CD14-positive monocyte (primary cell): ENCODE results near the gene CRY2. TPM values are rescaled to one million over a fixed set of nuclear protein-coding genes. Genes with fewer than 3 reads are reported as not detected.

Experiments
- DNase-seq, 3 donors: peaks; one replicate each; pipeline ENCODE4 v3.0.0-alpha.2; 2011 to 2022
- H2AFZ ChIP-seq: 2 replicates; pipeline ENCODE4 v1.6.0; 2012; ENCODE audit warnings: mild to moderate bottlenecking, low read depth, low read length, inconsistent platforms; ENCODE audit not compliant: insufficient read depth, poor library complexity, severe bottlenecking
- H3K27ac ChIP-seq, 2 donors: 1 replicate in 1 of 2; 2 replicates in 1 of 2; pipeline ENCODE4 v1.5.1; 2012 to 2013; ENCODE audit warnings: low read length in 2 of 2, control low read depth in 1 of 2, inconsistent platforms in 1 of 2, low read depth in 1 of 2, mild to moderate bottlenecking in 1 of 2
- H3K27me3 ChIP-seq, 2 donors: one replicate each; pipeline versions ENCODE4 v1.6.0 to v1.6.1; 2011 to 2013; ENCODE audit warnings: low read length in 2 of 2; ENCODE audit not compliant: control insufficient read depth in 2 of 2, insufficient read depth in 2 of 2
- H3K36me3 ChIP-seq, 2 donors: replicated peaks in 1 of 2; 1 replicate in 1 of 2; 2 replicates in 1 of 2; pipeline versions ENCODE4 v1.5.1 to v1.6.1; 2012 to 2013; ENCODE audit warnings: low read length in 2 of 2, control low read depth in 1 of 2, inconsistent platforms in 1 of 2, mild to moderate bottlenecking in 1 of 2; ENCODE audit not compliant: insufficient read depth in 2 of 2, control insufficient read depth in 1 of 2
- H3K4me1 ChIP-seq, 2 donors: 1 replicate in 1 of 2; 2 replicates in 1 of 2; pipeline versions ENCODE4 v1.5.1 to v1.6.1; 2012 to 2013; ENCODE audit warnings: low read length in 2 of 2, control low read depth in 1 of 2, inconsistent platforms in 1 of 2, mild to moderate bottlenecking in 1 of 2, moderate library complexity in 1 of 2; ENCODE audit not compliant: insufficient read depth in 2 of 2, control insufficient read depth in 1 of 2
- H3K4me2 ChIP-seq: replicated peaks from 2 replicates; pipeline ENCODE3; 2012; ENCODE audit warnings: low read length, moderate library complexity, mild to moderate bottlenecking; ENCODE audit not compliant: poor library complexity, severe bottlenecking; ENCODE audit errors: extremely low read depth
- H3K4me3 ChIP-seq, 3 experiments: fragments of 200-600 bp in 1 of 3; sonication (generic) in 1 of 3; replicated peaks in 1 of 3; 1 replicate in 2 of 3; 2 replicates in 1 of 3; pipeline ENCODE4 v1.5.1; 2011 to 2013; ENCODE audit warnings: low read length in 3 of 3, mild to moderate bottlenecking in 3 of 3, control low read depth in 2 of 3, low read depth in 2 of 3, inconsistent platforms in 1 of 3, moderate library complexity in 1 of 3
- H3K79me2 ChIP-seq: 2 replicates; pipeline ENCODE4 v1.6.0; 2012; ENCODE audit warnings: mild to moderate bottlenecking, control low read depth, inconsistent platforms, low read length, moderate library complexity; ENCODE audit not compliant: insufficient read depth
- H3K9ac ChIP-seq: 2 replicates; pipeline ENCODE4 v1.6.0; 2017; ENCODE audit warnings: low read length, mild to moderate bottlenecking; ENCODE audit not compliant: insufficient read depth, poor library complexity, severe bottlenecking
- H3K9me3 ChIP-seq, 2 donors: replicated peaks in 1 of 2; 1 replicate in 1 of 2; 2 replicates in 1 of 2; pipeline versions ENCODE4 v1.5.1 to v1.6.1; 2012 to 2013; ENCODE audit warnings: low read length in 2 of 2, control low read depth in 1 of 2; ENCODE audit not compliant: control insufficient read depth in 1 of 2, insufficient read depth in 1 of 2
- H4K20me1 ChIP-seq: 2 replicates; pipeline ENCODE4 v1.6.0; 2012; ENCODE audit warnings: mild to moderate bottlenecking, low read length, control low read depth, moderate library complexity; ENCODE audit not compliant: insufficient read depth
- H3K27ac Mint-ChIP-seq, 7 donors: one replicate each; pipeline ENCODE4 v1.8.0; 2020; ENCODE audit warnings: mild to moderate bottlenecking in 7 of 7, mixed read lengths in 7 of 7, moderate library complexity in 6 of 7, inconsistent platforms in 2 of 7
- H3K27me3 Mint-ChIP-seq, 3 donors: one replicate each; pipeline ENCODE4 v1.8.0; 2021 to 2022; ENCODE audit warnings: low read depth in 3 of 3, mild to moderate bottlenecking in 3 of 3, mixed read lengths in 3 of 3, moderate library complexity in 3 of 3, inconsistent platforms in 1 of 3
- H3K36me3 Mint-ChIP-seq, 2 donors: one replicate each; pipeline ENCODE4 v1.8.0; 2020; ENCODE audit warnings: mixed read lengths in 2 of 2, inconsistent platforms in 1 of 2, mild to moderate bottlenecking in 1 of 2
- H3K4me1 Mint-ChIP-seq: one replicate; pipeline ENCODE4 v1.8.0; 2020; ENCODE audit warnings: mild to moderate bottlenecking, mixed read lengths
- H3K4me3 Mint-ChIP-seq, 2 donors: one replicate each; pipeline ENCODE4 v1.8.0; 2020; ENCODE audit warnings: mild to moderate bottlenecking in 2 of 2, mixed read lengths in 2 of 2, moderate library complexity in 1 of 2
- H3K9me3 Mint-ChIP-seq, 7 donors: one replicate each; pipeline ENCODE4 v1.8.0; 2020 to 2022; ENCODE audit warnings: mixed read lengths in 7 of 7, mild to moderate bottlenecking in 6 of 7, moderate library complexity in 6 of 7, inconsistent platforms in 2 of 7
- WGBS: methylation state at CpG from one replicate; pipeline ENCODE4 v1.1.5; 2013; ENCODE audit warnings: missing lambda C conversion rate; ENCODE audit not compliant: insufficient coverage; 5-methylcytosine and 5-hydroxymethylcytosine counted together
- intact Hi-C, 2 donors: fragments of 100-400 bp; cut with micrococcal nuclease; formaldehyde crosslinking; loops; one replicate each; pipeline versions ENCODE4 v1.15.0 to v1.15.1; 2023
- polyA plus RNA-seq, 3 donors: library from polyadenylated mRNA; depleted of rRNA in 1 of 3; unstranded in 2 of 3; stranded (reverse) in 1 of 3; fragments of 300-500 nt in 2 of 3; fragments of >200 nt in 1 of 3; fragmentation: Illumina TruSeq in 2 of 3; gene quantifications; 1 replicate in 2 of 3; 2 replicates in 1 of 3; pipeline ENCODE4 v1.2.3, GENCODE V29; 2012 to 2021
- TF ChIP-seq, protein P1 (sequence below): fragments of 200-600 bp; IDR thresholded peaks from one replicate; pipeline ENCODE4 v1.8.0; 2022; ENCODE audit warnings: antibody characterized with exemption, mild to moderate bottlenecking

CRY2 gene
- polyA plus RNA-seq, 3 donors: 5.1 to 12.5 (median 7.2) TPM

DNA sequence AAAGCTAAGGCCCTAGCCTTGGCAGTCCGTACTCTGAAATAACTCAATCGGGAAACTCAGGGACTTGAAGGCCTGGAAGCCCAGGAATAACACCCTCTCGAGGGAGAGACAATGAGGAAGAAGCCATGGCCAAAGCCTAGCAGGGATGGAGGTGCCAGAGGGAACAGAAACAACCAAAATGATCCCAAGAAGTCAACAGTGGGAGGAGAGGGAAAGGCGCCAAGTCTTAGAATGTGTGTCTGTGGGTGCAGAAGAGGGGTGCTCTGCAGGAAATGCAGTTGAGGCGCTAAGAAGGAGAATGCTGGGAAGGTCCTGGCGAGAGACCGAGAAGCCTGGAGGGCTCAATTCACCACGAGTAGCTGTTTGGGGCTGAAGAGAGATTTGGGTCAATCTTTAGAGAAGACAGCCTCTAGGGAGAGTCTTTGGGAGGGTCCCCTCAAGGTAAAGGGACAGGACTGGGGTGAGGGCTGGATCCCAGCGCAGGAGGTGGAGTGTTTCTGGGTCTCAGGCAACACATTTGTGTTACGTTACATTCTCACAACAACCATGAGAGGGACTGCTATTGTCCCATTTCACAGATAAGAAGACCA lies 37.4 kb downstream of the CRY2 start:
- H3K9me3 ChIP-seq: no peaks in the 10 kb centered on the region
- H3K27me3 ChIP-seq: peaks cover 14 to 26% of the 10 kb centered on the region in 2 donors
- H3K4me2 ChIP-seq: no peak overlapping the region
- H4K20me1 ChIP-seq: peaks cover 25% of the 10 kb centered on the region
- peaks cover 28 to 29% of the 10 kb centered on the region in 2 donors for H3K36me3 ChIP-seq
- intact Hi-C loops: no loop called here
- 93% methylated on average over 8 of the region's 10 CpGs for WGBS
- no peak overlapping the region for H2AFZ ChIP-seq
- H3K4me3 Mint-ChIP-seq: peak overlapping the region; percentile 64 to 89
- H3K79me2 ChIP-seq: no peaks in the 10 kb centered on the region
- H3K27ac ChIP-seq: no peak overlapping the region
- DNase-seq: no peak
- H3K4me1 ChIP-seq: peaks cover 5 to 6% of the 10 kb centered on the region in 2 donors
- H3K36me3 Mint-ChIP-seq: peaks cover 25 to 27% of the 10 kb centered on the region in 2 donors
- no peak overlapping the region for H3K9ac ChIP-seq
- TF ChIP-seq, protein P1, sequence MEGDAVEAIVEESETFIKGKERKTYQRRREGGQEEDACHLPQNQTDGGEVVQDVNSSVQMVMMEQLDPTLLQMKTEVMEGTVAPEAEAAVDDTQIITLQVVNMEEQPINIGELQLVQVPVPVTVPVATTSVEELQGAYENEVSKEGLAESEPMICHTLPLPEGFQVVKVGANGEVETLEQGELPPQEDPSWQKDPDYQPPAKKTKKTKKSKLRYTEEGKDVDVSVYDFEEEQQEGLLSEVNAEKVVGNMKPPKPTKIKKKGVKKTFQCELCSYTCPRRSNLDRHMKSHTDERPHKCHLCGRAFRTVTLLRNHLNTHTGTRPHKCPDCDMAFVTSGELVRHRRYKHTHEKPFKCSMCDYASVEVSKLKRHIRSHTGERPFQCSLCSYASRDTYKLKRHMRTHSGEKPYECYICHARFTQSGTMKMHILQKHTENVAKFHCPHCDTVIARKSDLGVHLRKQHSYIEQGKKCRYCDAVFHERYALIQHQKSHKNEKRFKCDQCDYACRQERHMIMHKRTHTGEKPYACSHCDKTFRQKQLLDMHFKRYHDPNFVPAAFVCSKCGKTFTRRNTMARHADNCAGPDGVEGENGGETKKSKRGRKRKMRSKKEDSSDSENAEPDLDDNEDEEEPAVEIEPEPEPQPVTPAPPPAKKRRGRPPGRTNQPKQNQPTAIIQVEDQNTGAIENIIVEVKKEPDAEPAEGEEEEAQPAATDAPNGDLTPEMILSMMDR: no peak
- H3K4me3 ChIP-seq: no peak overlapping the region
- peaks cover 3% of the 10 kb centered on the region for H3K4me1 Mint-ChIP-seq
- H3K27me3 Mint-ChIP-seq: peaks cover 16 to 43% (median 29%) of the 10 kb centered on the region in 3 donors
- peaks cover 0 to 5% (median 0%) of the 10 kb centered on the region in 7 donors for H3K9me3 Mint-ChIP-seq
- H3K27ac Mint-ChIP-seq: no peak overlapping the region

DNA sequence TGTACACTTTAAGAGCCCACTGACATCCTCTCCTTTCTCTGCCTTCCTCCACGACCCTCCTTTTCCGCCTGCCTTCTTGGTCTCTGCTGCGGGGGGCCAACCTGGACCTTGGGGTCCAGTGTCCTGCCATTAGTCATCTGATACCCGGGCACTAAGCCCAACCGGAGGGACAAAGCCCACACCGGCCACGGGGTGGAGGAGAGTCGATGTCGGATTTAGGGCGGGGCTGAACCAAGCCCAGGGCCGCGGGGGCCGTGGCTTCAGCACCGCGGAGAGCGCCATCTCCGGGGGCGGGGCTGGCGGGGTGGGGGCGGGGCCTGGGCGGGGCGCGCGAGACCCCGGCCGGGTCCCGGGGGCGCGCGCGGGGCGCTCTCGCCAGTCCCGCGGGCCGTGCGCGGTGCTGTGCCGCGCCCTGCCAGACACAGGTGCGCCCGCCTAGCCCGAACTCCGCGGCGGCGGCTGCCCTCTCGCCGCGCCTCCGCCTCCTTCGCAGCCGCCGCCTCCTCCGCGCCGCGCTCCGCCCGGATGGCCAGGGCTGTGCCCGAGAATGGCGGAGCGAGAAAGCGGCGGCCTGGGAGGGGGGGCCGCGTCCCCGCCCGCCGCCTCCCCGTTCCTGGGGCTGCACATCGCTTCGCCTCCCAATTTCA lies 38.1 kb downstream of the CRY2 start, which contains the start of gene MAPK8IP1:
Gene MAPK8IP1 (plus strand): TSS at position 378 of the 647 bp plus-strand sequence. CDS start 170 bp downstream, at position 548.
- Histone ChIP-seq H3K9me3 (no peaks in the 10 kb centered on the region), H3K79me2 (no peaks in the 10 kb centered on the region), H3K9ac (no peak within 1 kb of the TSS), H2AFZ (no peak within 1 kb of the TSS), H3K4me3 (peak within 1 kb of the TSS in 1 of 3 experiments; percentile 63), H3K4me1 (peaks cover 5 to 6% of the 10 kb centered on the region in 2 donors), H4K20me1 (peaks cover 25% of the 10 kb centered on the region), H3K4me2 (peak within 1 kb of the TSS; percentile 64), H3K27ac (no peak within 1 kb of the TSS), H3K36me3 (peaks cover 20 to 22% of the 10 kb centered on the region in 2 donors), H3K27me3 (peaks cover 14 to 26% of the 10 kb centered on the region in 2 donors)
- Mint-ChIP-seq H3K27ac (no peak within 1 kb of the TSS), H3K36me3 (peaks cover 20 to 21% of the 10 kb centered on the region in 2 donors), H3K4me1 (peaks cover 3% of the 10 kb centered on the region), H3K4me3 (peak within 1 kb of the TSS; percentile 64 to 89), H3K9me3 (peaks cover 0 to 5% (median 0%) of the 10 kb centered on the region in 7 donors), H3K27me3 (peaks cover 16 to 46% (median 29%) of the 10 kb centered on the region in 3 donors)
- under 1% methylated on average over 66 of the region's 73 CpGs for WGBS
- TF ChIP-seq, protein P1: no peak
- intact Hi-C loops: no loop called here
- peak; percentile 12 to 27 (median 12) for DNase-seq
